Astrocyte of the spinal cord (primary cell): Measurements from ENCODE around the gene PDE6B.

Experiments
- DNase-seq: peaks from one replicate; pipeline ENCODE4 v3.0.0; 2011; ENCODE audit warnings: low read depth, low spot score
- H3K4me3 ChIP-seq: 2 replicates; pipeline ENCODE4 v1.5.1; 2011; ENCODE audit warnings: low read depth, mild to moderate bottlenecking, low read length, moderate library complexity
- CTCF ChIP-seq: IDR thresholded peaks from 2 replicates; pipeline ENCODE4 v1.5.1; 2012; ENCODE audit warnings: low read depth, mild to moderate bottlenecking, low read length, inconsistent platforms
- in situ Hi-C: cut with HindIII; loops from 2 replicates; pipeline ENCODE4 v1.10.0; 2017; ENCODE audit warnings: low sequenced_read_pairs

Gene PDE6B

GRCh38 chr4:663046-663437, 37.7 kb downstream of the PDE6B start:
- peak overlapping the region; percentile 32 for H3K4me3 ChIP-seq
- no peak for TF ChIP-seq CTCF
- in situ Hi-C loops, result no loop called here
- no peak for DNase-seq

DNA sequence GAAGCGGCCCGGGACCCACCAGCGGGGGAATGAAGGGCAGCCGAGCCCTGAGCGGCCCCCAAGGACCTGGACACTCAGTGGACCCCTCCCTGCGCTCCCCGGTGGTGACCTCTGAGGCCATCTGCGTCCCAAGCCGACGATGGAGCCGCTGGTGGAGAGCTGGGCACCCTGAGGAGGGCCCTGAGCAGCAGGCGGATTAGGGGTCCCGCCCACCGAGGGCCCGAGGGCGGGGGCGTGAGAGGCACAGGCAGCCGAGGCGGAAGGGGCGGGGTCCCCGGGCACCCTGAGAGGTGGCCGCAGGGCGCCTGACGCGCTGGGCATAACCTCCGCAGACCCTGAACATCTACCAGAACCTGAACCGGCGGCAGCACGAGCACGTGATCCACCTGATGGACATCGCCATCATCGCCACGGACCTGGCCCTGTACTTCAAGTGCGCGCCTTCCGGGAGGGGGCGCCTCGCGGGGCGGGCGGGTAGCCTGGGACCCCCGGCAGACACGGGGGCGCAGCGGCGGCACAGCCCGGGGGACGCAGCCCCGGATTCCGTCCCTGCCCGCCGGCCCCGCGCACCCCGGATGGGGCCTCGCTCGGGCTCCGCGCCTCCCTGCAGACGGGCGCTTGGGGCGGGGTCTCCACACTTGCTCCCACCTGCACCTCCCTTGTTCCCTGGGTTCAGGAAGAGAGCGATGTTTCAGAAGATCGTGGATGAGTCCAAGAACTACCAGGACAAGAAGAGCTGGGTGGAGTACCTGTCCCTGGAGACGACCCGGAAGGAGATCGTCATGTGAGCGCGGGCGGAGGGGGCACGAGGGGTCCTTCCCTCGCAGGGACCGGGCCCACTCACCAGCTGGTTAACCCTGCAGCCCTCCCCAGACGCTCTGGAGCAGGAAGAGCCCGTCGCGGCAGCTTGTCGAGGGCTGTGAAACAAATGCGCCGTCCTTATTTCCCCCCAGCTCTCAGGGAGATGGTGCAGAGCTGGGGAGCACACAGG, 38.4 kb downstream of the PDE6B start:
- DNase-seq, result no peak
- in situ Hi-C loops, result no loop called here
- no peak for TF ChIP-seq CTCF
- peak overlapping the region; percentile 39 for H3K4me3 ChIP-seq

DNA sequence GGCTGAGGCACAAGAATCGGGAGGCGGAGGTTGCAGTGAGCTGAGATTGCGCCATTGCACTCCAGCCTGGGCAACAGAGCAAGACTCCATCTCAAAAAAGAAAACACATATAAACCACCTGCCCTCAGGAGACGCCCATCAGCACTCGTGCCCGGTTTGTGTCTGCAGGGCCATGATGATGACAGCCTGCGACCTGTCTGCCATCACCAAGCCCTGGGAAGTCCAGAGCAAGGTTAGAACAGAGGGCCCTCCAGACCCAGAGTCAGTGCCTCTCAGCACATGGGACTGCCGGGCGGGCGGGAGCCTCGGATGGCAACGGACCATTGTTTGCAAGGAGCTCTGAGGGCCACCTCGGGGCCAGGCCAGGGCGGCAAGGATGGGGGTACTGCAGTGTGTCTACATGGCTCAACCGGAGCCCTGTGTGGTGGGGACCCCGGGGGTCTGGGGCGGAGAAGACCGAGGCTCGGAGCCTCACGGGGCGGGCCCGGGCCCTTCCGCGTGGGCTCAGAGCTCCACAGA, 39.4 kb downstream of the PDE6B start:
- in situ Hi-C loops, result no loop called here
- DNase-seq, result no peak
- no peak for TF ChIP-seq CTCF
- H3K4me3 ChIP-seq, result no peak overlapping the region

DNA sequence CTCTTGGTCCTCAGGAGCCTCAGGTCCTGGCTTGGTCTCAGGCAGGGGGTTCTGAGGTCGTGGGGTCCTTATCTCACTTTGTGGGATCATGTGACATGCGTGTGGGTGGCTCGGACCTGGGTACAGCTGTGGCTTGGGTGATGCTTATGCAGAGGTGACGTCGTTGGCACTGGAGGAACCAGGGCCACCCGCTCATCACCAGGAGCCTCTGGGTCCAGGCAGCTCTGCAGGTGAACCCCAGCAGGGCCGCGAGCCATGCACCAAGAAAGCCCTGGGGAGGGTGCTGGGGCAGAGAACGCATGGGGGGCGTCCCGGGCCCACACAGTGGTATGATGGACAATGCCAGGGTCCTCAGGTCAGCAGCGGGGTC, 40.0 kb downstream of the PDE6B start:
- in situ Hi-C loops, result no loop called here
- DNase-seq, result no peak
- H3K4me3 ChIP-seq, result no peak overlapping the region
- no peak for TF ChIP-seq CTCF

- in situ Hi-C loops, result no loop called here
- no peak for TF ChIP-seq CTCF
- DNase-seq, result no peak
- H3K4me3 ChIP-seq, result no peak overlapping the region
Observed at GRCh38 chr4:665751-666435, 40.5 kb downstream of the PDE6B start.

- no peak for TF ChIP-seq CTCF
- in situ Hi-C loops, result no loop called here
- no peak for DNase-seq
- H3K4me3 ChIP-seq, result no peak overlapping the region
Observed at GRCh38 chr4:666436-666810, 41.0 kb downstream of the PDE6B start.
